HCT116 (cell line): ENCODE measurements around the gene LPIN1. TPM values are rescaled to one million over a fixed set of nuclear protein-coding genes. Genes with fewer than 3 reads are reported as not detected.

Source experiments
- ATAC-seq: fragments of 200-7000 bp; cut with Tn5 transposase; 2 replicates; pipeline ENCODE4 v1.9.1; 2020; ENCODE audit warnings: mild to moderate bottlenecking, moderate library complexity
- BruUV-seq: library from RNA; stranded (reverse); fragments of 400-500 nt; replicated peaks from 2 replicates; lab custom pipeline; 2021; lab: Mats Ljungman, UMichigan
- CTCF ChIA-PET: fragments of 300-600 bp; sonication (Branson Sonifier 250); formaldehyde crosslinking; loops from one replicate; lab custom pipeline; 2021; ENCODE audit warnings: antibody characterized with exemption; lab: Charles Lee
- POLR2A ChIA-PET: fragments of 300-600, 350-600 bp; sonication (Branson Sonifier 250); formaldehyde crosslinking; loops from one replicate; lab custom pipeline; 2021; ENCODE audit warnings: antibody characterized with exemption; lab: Charles Lee
- RAD21 ChIA-PET, 2 experiments: fragments of 300-600 bp; sonication (Branson Sonifier 250); formaldehyde crosslinking; loops; one replicate each; lab custom pipeline; 2023; ENCODE audit warnings: low total read pairs in 2 of 2; ENCODE audit not compliant: uncharacterized antibody in 2 of 2, unreplicated experiment in 2 of 2, low non-redundant PET in 1 of 2; lab: Charles Lee
- DNase-seq: peaks from one replicate; pipeline ENCODE4 v3.0.0-alpha.2; 2010; ENCODE audit warnings: low read depth, low spot score
- H2AFZ ChIP-seq: fragments of 200-600 bp; shearing (Covaris generic), sonication (generic); 2 replicates; pipeline ENCODE4 v1.6.1; 2017; ENCODE audit warnings: low read depth, mixed run types, mixed read lengths, antibody characterized with exemption, low read length; ENCODE audit not compliant: poor library complexity, severe bottlenecking
- H3K27ac ChIP-seq: 2 replicates; pipeline ENCODE4 v1.5.1; 2012; ENCODE audit warnings: low read depth, low read length
- H3K27me3 ChIP-seq: fragments of 200-600 bp; sonication (generic); 2 replicates; pipeline ENCODE4 v1.6.1; 2016; ENCODE audit warnings: mixed run types, low read length, mixed read lengths; ENCODE audit not compliant: insufficient read depth
- H3K36me3 ChIP-seq, 2 experiments: fragments of 200-500 bp in 1 of 2; fragments of 200-600 bp in 1 of 2; sonication (Bioruptor generic) in 1 of 2; sonication (generic) in 1 of 2; 2 replicates each; pipeline versions ENCODE4 v1.5.1 to v1.6.1; 2014 to 2016; ENCODE audit warnings: low read length in 2 of 2, inconsistent platforms in 1 of 2, mixed read lengths in 1 of 2, mixed run types in 1 of 2; ENCODE audit not compliant: insufficient read depth in 2 of 2, control insufficient read depth in 1 of 2
- H3K4me1 ChIP-seq, 2 experiments: fragments of 200-600 bp in 1 of 2; sonication (generic) in 1 of 2; 2 replicates each; pipeline versions ENCODE4 v1.5.1 to v1.6.1; 2012 to 2017; ENCODE audit warnings: low read length in 2 of 2, inconsistent platforms in 1 of 2, mild to moderate bottlenecking in 1 of 2, mixed read lengths in 1 of 2, mixed run types in 1 of 2, moderate library complexity in 1 of 2; ENCODE audit not compliant: insufficient read depth in 2 of 2, control insufficient read depth in 1 of 2
- H3K4me2 ChIP-seq: fragments of 200-600 bp; sonication (generic); 2 replicates; pipeline ENCODE4 v1.6.1; 2017; ENCODE audit warnings: mixed run types, low read length, mixed read lengths
- H3K4me3 ChIP-seq, 2 experiments: fragments of 200-600 bp in 1 of 2; sonication (generic) in 1 of 2; replicated peaks in 1 of 2; 2 replicates each; pipeline ENCODE4 v1.5.1; 2011 to 2016; ENCODE audit warnings: low read length in 2 of 2, control low read depth in 1 of 2, low read depth in 1 of 2, mild to moderate bottlenecking in 1 of 2, mixed read lengths in 1 of 2, mixed run types in 1 of 2
- H3K79me2 ChIP-seq: fragments of 200-600 bp; sonication (generic); 2 replicates; pipeline ENCODE4 v1.6.1; 2017; ENCODE audit warnings: mild to moderate bottlenecking, mixed run types, low read length, moderate library complexity, mixed read lengths; ENCODE audit not compliant: insufficient read depth
- H3K9ac ChIP-seq: fragments of 200-600 bp; sonication (generic); 2 replicates; pipeline ENCODE4 v1.6.1; 2016; ENCODE audit warnings: low read length, mixed read lengths
- H3K9me2 ChIP-seq: fragments of 200-600 bp; sonication (generic), shearing (Covaris generic); 2 replicates; pipeline ENCODE4 v1.6.1; 2017; ENCODE audit warnings: mixed run types, mild to moderate bottlenecking, moderate library complexity; ENCODE audit not compliant: insufficient read depth
- H3K9me3 ChIP-seq, 2 experiments: fragments of 200-500 bp in 1 of 2; fragments of 200-600 bp in 1 of 2; sonication (Bioruptor generic) in 1 of 2; sonication (generic) in 1 of 2; 2 replicates each; pipeline ENCODE4 v1.6.1; 2014 to 2017; ENCODE audit warnings: low read length in 2 of 2, mixed read lengths in 2 of 2, inconsistent platforms in 1 of 2, low read depth in 1 of 2, mild to moderate bottlenecking in 1 of 2, mixed run types in 1 of 2, moderate library complexity in 1 of 2; ENCODE audit not compliant: control insufficient read depth in 1 of 2, insufficient read depth in 1 of 2
- H4K20me1 ChIP-seq: fragments of 200-600 bp; sonication (generic), shearing (Covaris generic); 2 replicates; pipeline ENCODE4 v1.6.1; 2017; ENCODE audit warnings: mixed run types, mild to moderate bottlenecking, moderate library complexity; ENCODE audit not compliant: insufficient read depth
- CEBPB ChIP-seq: IDR thresholded peaks from 2 replicates; pipeline ENCODE4 v1.6.1; 2012; ENCODE audit warnings: low read depth
- ELF1 ChIP-seq: IDR thresholded peaks from 2 replicates; pipeline ENCODE4 v1.6.1; 2012; ENCODE audit warnings: low read depth, borderline replicate concordance
- EZH2phosphoT487 ChIP-seq: fragments of 200-600 bp; IDR thresholded peaks from 2 replicates; pipeline ENCODE4 v1.6.1; 2018; ENCODE audit warnings: antibody characterized with exemption, borderline replicate concordance
- FOSL1 ChIP-seq: IDR thresholded peaks from 2 replicates; pipeline ENCODE4 v1.6.1; 2012; ENCODE audit warnings: low read depth
- POLR2A ChIP-seq: IDR thresholded peaks from 2 replicates; pipeline ENCODE4 v1.7.0; 2011; ENCODE audit warnings: borderline replicate concordance; ENCODE audit not compliant: insufficient read depth, insufficient read length; ENCODE audit errors: extremely low read depth
- POLR2AphosphoS5 ChIP-seq: IDR thresholded peaks from 2 replicates; pipeline ENCODE4 v1.6.1; 2011; ENCODE audit warnings: mild to moderate bottlenecking, low read depth, low read length, moderate library complexity
- SIN3A ChIP-seq: IDR thresholded peaks from 2 replicates; pipeline ENCODE4 v1.6.1; 2012; ENCODE audit warnings: low read depth
- SP1 ChIP-seq: IDR thresholded peaks from 2 replicates; pipeline ENCODE4 v1.6.1; 2012; ENCODE audit warnings: low read depth
- SRF ChIP-seq: IDR thresholded peaks from 2 replicates; pipeline ENCODE4 v1.6.1; 2012; ENCODE audit warnings: low read depth
- TCF7L2 ChIP-seq: IDR thresholded peaks from 2 replicates; pipeline ENCODE4 v1.7.0; 2011; ENCODE audit warnings: borderline replicate concordance, inconsistent platforms; ENCODE audit not compliant: insufficient read depth, insufficient read length; ENCODE audit errors: extremely low read depth
- ZFX ChIP-seq: fragments of 450-650 bp; IDR thresholded peaks from 2 replicates; pipeline ENCODE4 v1.6.1; 2017
- ZNF274 ChIP-seq: fragments of 200-500 bp; sonication (Bioruptor generic); IDR thresholded peaks from 2 replicates; pipeline ENCODE4 v1.6.1; 2014; ENCODE audit warnings: mild to moderate bottlenecking, low read depth, low read length, inconsistent platforms
- intact Hi-C: fragments of 100-400 bp; cut with micrococcal nuclease; formaldehyde crosslinking; loops from 2 replicates; pipeline ENCODE4 v1.10.0; 2022
- total RNA-seq: library from RNA; stranded (reverse); gene quantifications from one replicate; pipeline ENCODE4 v1.2.1, GENCODE V29; 2021; ENCODE audit not compliant: unreplicated experiment
- TF ChIP-seq, protein P1 (sequence below): IDR thresholded peaks from 2 replicates; pipeline ENCODE4 v1.6.1; 2012
- TF ChIP-seq, protein P2 (sequence below): IDR thresholded peaks from 2 replicates; pipeline ENCODE4 v1.6.1; 2012
- TF ChIP-seq, protein P3 (sequence below): IDR thresholded peaks from 2 replicates; pipeline ENCODE4 v1.6.1; 2012; ENCODE audit warnings: low read depth

The LPIN1 gene
- total RNA-seq, 1 experiment from 2014 or later = 16.7 TPM

DNA sequence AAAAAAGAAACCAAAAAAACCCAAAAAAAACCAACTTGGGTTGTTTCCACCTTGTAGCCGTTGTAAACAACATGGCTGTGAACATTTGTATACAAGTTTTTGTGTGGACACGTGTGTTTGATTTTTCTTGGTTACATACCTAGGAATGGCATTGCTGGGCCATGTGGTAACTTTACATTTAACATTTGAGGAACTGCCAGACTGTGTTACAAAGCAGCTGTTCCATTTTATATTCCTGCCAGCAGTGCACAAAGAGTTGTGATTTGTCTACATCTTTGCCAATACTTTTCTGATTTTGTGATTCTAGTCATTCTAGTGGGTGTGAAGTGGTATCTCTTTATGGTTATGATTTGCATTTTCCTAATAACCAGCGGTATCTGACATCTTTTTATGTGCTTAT lies 22.5 kb downstream of the LPIN1 start:
- Histone ChIP-seq H3K4me3 (no peak overlapping the region), H3K4me2 (no peak overlapping the region), H3K79me2 (no peaks in the 10 kb centered on the region), H3K27me3 (no peaks in the 10 kb centered on the region), H3K4me1 (no peaks in the 10 kb centered on the region), H3K9me3 (no peaks in the 10 kb centered on the region), H4K20me1 (no peaks in the 10 kb centered on the region), H3K27ac (no peak overlapping the region), H3K36me3 (peaks cover 0 to 6% of the 10 kb centered on the region in 2 experiments; a peak in 2 of 4 replicates), H2AFZ (no peak overlapping the region), H3K9ac (no peak overlapping the region), H3K9me2 (no peaks in the 10 kb centered on the region)
- ATAC-seq (no peak), DNase-seq (no peak)
- ChIA-PET RAD21 (no interaction called here), CTCF (no interaction called here), POLR2A (no interaction called here)
- intact Hi-C loops = no loop called here
- TF ChIP-seq ZFX (no peak), SP1 (no peak), POLR2A (no peak), POLR2AphosphoS5 (no peak), SIN3A (no peak), ZNF274 (no peak), CEBPB (no peak), TCF7L2 (no peak), EZH2phosphoT487 (no peak), FOSL1 (no peak), SRF (no peak), ELF1 (no peak)
- TF ChIP-seq, protein P1, sequence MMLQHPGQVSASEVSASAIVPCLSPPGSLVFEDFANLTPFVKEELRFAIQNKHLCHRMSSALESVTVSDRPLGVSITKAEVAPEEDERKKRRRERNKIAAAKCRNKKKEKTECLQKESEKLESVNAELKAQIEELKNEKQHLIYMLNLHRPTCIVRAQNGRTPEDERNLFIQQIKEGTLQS = no peak
- TF ChIP-seq, protein P2, sequence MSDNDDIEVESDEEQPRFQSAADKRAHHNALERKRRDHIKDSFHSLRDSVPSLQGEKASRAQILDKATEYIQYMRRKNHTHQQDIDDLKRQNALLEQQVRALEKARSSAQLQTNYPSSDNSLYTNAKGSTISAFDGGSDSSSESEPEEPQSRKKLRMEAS = no peak
- TF ChIP-seq, protein P3, sequence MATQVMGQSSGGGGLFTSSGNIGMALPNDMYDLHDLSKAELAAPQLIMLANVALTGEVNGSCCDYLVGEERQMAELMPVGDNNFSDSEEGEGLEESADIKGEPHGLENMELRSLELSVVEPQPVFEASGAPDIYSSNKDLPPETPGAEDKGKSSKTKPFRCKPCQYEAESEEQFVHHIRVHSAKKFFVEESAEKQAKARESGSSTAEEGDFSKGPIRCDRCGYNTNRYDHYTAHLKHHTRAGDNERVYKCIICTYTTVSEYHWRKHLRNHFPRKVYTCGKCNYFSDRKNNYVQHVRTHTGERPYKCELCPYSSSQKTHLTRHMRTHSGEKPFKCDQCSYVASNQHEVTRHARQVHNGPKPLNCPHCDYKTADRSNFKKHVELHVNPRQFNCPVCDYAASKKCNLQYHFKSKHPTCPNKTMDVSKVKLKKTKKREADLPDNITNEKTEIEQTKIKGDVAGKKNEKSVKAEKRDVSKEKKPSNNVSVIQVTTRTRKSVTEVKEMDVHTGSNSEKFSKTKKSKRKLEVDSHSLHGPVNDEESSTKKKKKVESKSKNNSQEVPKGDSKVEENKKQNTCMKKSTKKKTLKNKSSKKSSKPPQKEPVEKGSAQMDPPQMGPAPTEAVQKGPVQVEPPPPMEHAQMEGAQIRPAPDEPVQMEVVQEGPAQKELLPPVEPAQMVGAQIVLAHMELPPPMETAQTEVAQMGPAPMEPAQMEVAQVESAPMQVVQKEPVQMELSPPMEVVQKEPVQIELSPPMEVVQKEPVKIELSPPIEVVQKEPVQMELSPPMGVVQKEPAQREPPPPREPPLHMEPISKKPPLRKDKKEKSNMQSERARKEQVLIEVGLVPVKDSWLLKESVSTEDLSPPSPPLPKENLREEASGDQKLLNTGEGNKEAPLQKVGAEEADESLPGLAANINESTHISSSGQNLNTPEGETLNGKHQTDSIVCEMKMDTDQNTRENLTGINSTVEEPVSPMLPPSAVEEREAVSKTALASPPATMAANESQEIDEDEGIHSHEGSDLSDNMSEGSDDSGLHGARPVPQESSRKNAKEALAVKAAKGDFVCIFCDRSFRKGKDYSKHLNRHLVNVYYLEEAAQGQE = no peak
- no TSS peak for BruUV-seq
